ENCODE data around the gene TMSB10. TPM values are rescaled to one million over a fixed set of nuclear protein-coding genes. Genes with fewer than 3 reads are reported as not detected.

TMSB10 gene
- total RNA-seq, 1 experiment from 2014 or later = 12,539 TPM

DNA sequence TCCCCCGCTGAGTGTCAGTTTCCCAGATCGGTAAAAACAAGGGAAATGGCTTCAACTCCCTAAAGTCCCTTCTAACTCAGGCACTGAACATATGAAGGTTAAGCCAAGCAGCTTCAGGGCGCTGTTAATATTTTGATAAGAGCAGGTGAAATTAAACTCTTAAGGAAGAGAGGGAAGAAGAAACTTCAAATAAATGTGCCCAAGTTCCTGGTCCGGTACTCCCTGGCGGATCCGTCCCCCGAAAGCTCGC lies 25.1 kb upstream of the TMSB10 start:
- DNase-seq (ENCODE audit: low read depth) = no peak

GRCh38 chr2:84880645-84881521 lies 24.6 kb upstream of the TMSB10 start, which contains the start of gene TRABD2A:
Gene TRABD2A (minus strand): TSS chr2:84881084. CDS start chr2:84881039, 45 bp downstream.
- DNase-seq (ENCODE audit: low read depth) = peak; percentile 16

- peak; percentile 82 for DNase-seq (ENCODE audit: low read depth)
Measured at GRCh38 chr2:84881581-84882413, 23.7 kb upstream of the TMSB10 start.

- DNase-seq (ENCODE audit: low read depth) = no peak
Measured at GRCh38 chr2:84882414-84882738, 23.1 kb upstream of the TMSB10 start.

- DNase-seq (ENCODE audit: low read depth) = no peak
Measured at GRCh38 chr2:84882775-84883550, 22.5 kb upstream of the TMSB10 start.

DNA sequence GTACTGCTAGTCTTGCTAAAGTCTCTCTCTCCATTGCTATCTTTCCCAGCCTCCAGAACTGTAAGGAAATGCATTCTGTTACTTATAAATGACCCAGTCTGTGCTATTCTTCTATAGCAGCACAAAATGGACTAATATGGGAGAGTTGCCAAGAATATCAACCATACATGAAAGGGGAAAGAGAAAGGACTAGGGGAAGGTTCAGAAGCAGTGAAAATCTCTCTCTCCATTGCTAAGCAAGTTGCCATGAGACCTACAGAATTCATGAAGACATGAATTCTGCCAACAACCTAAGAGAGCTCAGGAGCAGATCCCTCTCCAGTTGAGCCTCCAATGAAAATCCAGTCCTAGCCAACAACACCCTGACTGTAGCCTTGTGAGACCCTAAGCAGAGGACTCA lies 21.0 kb upstream of the TMSB10 start:
- DNase-seq (ENCODE audit: low read depth) = no peak

DNA sequence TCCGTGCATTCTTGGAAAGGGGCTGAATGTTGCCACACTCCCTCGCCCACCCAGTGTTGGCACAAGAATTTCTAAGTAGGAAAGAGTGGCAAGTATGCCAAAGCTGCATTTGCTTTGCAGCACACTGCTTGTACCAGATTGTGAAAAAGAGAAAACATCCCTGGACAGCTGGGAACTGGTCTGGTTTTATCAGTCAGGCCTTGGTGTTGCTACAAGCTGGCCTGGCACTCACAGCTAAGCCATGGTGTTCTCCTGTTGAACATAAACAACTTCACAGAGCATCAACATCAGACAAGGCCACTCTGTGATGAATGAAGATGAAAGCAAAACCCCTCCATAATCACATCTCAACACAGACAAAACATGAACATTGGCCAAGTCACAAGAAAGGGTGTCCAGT lies 20.3 kb upstream of the TMSB10 start:
- no peak for DNase-seq (ENCODE audit: low read depth)

- no peak for DNase-seq (ENCODE audit: low read depth)
Measured at GRCh38 chr2:84886791-84887190, 18.7 kb upstream of the TMSB10 start.

- DNase-seq (ENCODE audit: low read depth) = peak; percentile 68
Measured at GRCh38 chr2:84888401-84889276, 16.8 kb upstream of the TMSB10 start.

- DNase-seq (ENCODE audit: low read depth) = no peak
Measured at GRCh38 chr2:84889332-84889731, 16.1 kb upstream of the TMSB10 start.

- no peak for DNase-seq (ENCODE audit: low read depth)
Measured at GRCh38 chr2:84891355-84892010, 14.0 kb upstream of the TMSB10 start.

- DNase-seq (ENCODE audit: low read depth) = no peak
Measured at GRCh38 chr2:84894131-84894586, 11.3 kb upstream of the TMSB10 start.

DNA sequence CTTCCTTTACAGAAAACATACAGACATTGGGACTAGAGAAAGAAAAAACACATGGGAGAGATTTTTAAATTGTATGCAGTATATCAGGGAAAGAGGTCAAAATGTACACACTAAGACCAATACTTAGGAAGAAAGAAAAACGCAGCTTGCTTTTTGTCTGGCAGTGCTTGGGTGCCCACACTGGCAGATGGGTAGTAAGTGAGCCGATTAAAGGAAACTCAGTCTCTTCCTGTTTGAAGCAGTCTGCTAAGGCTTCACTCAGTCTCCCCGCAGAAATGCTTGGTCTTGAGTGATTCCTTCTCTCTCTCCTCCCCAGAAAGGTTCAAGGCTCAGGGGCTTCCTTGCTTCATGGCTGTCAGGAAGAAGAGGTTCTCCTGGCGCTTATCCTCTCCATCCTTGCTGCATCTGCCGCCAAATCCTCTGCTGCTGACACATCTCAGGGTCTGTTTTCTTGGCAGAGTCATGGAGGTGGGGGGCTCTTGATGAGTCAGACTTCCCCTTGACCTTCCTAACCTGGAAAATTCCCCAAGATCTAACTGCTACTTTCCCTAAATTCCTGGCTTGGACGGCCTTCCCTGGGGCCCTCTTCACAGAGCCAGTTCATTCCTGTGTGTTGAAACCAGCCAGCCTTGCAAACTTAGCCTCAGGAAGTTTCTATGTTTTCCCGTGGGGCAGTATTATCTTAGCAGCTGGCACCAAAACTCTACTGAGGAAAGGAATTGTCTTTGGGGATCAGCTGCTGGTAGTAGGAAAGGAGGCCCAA lies 10.5 kb upstream of the TMSB10 start:
- DNase-seq (ENCODE audit: low read depth) = peak; percentile 82

DNA sequence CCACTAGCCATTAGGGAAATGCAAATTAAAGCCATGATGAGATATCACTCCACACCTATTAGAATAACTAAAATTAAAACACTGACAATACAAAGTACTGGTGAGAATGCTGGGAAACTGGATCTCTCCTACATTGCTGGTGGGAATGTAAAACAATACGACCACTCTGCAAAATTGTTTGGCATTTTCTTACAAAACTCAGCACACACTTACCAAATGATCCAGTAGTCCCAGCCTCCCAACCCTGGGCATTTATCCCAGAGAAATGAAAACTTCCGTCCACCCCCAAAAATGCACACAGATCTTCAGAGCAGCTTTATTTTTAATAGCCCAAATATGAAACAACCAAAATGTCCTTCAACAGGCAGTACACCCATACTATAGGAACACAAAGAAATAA lies 8.9 kb upstream of the TMSB10 start:
- no peak for DNase-seq (ENCODE audit: low read depth)

GRCh38 chr2:84897773-84898172 lies 7.7 kb upstream of the TMSB10 start:
- no peak for DNase-seq (ENCODE audit: low read depth)

DNA sequence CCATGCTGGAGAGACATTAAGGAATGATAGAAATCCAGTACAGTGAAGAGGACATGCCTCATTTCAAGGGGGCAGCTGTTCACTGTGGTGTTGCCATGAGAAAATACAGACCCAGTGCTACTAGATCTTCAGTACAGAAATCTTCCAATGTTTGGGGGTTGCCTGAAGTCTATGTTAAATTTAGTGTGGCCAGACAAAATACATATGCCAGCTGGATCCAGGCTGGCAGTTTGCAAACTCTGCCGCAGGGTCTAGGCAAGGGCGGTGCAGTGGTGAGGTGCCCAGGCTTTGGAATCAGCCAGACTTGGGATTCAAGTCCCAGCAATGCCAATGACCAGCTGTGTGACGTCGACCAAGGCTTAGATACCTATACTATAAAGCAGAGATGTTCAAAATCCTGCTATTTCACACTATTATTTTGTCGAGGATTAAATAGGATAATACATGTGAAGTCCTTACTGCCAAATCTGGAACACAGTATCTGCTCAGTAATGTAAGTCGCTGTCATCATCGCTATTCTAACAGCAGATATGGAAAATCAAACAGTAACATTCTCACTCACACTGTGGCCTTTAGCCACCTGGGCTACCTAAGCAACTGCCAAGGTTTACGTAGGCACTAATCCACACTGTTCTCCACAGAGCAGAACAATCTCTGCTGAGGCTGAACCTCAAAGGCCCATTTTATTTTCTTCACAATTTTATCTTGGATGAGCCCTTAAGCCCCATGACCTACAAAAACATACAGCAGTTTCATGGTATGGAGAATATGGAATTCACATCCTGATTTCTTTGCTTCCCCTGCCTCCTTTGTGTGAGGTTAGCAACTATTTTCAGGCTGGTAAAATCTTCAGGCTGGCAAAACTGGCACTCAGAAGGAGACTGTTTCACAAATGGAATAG lies 5.9 kb upstream of the TMSB10 start:
- no peak for DNase-seq (ENCODE audit: low read depth)

- DNase-seq (ENCODE audit: low read depth) = no peak
Measured at GRCh38 chr2:84900971-84901370, 4.5 kb upstream of the TMSB10 start.

GRCh38 chr2:84901593-84902120 lies 3.8 kb upstream of the TMSB10 start:
- peak; percentile 94 for DNase-seq (ENCODE audit: low read depth)

DNA sequence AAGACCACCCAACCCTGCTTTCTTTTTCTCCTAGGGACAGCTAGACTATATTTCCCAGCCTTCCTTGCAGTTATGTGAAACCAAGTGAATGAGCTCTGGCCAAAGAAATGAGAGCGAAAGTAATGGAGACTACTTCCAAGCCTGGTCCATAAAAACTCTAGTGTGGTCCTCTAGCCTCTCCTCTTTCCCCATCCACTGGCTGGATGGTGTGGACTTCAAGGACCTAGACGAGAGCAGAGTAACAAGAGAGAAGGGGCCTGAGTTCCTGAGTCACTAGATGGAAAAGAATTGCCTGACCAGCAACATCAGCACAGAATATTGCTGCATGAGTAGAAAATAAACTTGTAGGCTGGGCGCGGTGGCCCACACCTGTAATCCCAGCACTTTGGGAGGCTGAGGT lies 2.9 kb upstream of the TMSB10 start:
- DNase-seq (ENCODE audit: low read depth) = no peak

Data from RPMI7951 (cell line).